ENCODE data around the gene PCP2. TPM values are rescaled to one million over a fixed set of nuclear protein-coding genes. Genes with fewer than 3 reads are reported as not detected.

Gene PCP2
- total RNA-seq, 1 experiment from 2014 or later, result not detected

DNA sequence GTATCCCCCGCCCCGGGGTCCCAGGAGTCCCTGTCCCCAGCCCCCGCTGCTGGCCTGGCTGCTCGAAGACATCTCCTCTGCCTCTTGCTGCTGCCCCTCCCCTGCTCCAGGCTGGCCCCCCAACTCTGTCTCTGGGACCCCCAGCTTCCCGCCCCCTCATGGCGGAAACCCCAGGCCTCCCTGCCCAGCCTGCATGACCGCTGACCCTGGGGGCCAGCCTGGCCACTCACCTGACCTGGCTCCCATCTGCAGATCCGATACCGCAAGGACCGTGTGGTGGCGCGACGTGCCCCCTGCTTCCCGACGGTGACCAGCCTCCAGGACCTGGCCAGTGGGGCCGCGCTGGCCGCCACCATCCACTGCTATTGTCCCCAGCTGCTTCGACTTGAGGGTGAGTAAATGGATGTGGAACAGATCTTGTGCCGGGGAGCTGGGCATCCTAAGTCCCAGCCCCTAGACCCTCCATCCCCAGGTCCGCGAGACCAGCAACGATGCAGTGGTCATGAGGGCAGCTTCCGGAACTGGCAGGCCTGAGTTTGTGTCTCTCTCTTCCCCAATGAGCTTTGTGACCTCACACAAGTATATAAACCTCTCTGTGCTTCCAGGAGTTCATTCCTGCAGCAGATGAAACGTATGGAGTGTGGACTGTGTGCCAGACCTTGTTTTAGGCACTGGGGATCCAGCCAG lies 25.5 kb downstream of the PCP2 start:
- Histone ChIP-seq H3K4me1 (ENCODE audit: control insufficient read depth, insufficient read depth, low read length) (no peaks in the 10 kb centered on the region), H3K36me3 (ENCODE audit: control insufficient read depth, insufficient read depth, low read length) (no peaks in the 10 kb centered on the region), H3K9me3 (ENCODE audit: control insufficient read depth, insufficient read depth, low read depth, low read length) (no peaks in the 10 kb centered on the region), H3K27me3 (ENCODE audit: control insufficient read depth, insufficient read depth, low read length) (no peaks in the 10 kb centered on the region), H3K27ac (ENCODE audit: low read length) (no peak overlapping the region), H3K4me3 (ENCODE audit: low read depth in 2 of 2, low read length in 2 of 2) (no peak overlapping the region)
- ChIA-PET POLR2A (no interaction called here), CTCF (no interaction called here)
- in situ Hi-C loops (cut with HindIII; ENCODE audit: low pct_unique_long_range_greater_than_20kb, low sequenced_read_pairs) (no loop called here), intact Hi-C loops (cut with micrococcal nuclease; ENCODE audit: unreplicated experiment) (no loop called here)
- DNase-seq (ENCODE audit: low read depth, low spot score) (no peak), ATAC-seq (no peak)
- TF ChIP-seq, protein P1, sequence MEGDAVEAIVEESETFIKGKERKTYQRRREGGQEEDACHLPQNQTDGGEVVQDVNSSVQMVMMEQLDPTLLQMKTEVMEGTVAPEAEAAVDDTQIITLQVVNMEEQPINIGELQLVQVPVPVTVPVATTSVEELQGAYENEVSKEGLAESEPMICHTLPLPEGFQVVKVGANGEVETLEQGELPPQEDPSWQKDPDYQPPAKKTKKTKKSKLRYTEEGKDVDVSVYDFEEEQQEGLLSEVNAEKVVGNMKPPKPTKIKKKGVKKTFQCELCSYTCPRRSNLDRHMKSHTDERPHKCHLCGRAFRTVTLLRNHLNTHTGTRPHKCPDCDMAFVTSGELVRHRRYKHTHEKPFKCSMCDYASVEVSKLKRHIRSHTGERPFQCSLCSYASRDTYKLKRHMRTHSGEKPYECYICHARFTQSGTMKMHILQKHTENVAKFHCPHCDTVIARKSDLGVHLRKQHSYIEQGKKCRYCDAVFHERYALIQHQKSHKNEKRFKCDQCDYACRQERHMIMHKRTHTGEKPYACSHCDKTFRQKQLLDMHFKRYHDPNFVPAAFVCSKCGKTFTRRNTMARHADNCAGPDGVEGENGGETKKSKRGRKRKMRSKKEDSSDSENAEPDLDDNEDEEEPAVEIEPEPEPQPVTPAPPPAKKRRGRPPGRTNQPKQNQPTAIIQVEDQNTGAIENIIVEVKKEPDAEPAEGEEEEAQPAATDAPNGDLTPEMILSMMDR (IDR thresholded peaks at IDR 0.05), result no peak
- TF ChIP-seq TCF7L2 (IDR thresholded peaks at IDR 0.05; ENCODE audit: low read depth, low read length) (no peak), SIN3A (IDR thresholded peaks at IDR 0.05; ENCODE audit: borderline replicate concordance, insufficient read depth, low read depth, low read length) (no peak), POLR2AphosphoS5 (IDR thresholded peaks at IDR 0.05; ENCODE audit: low read depth, low read length) (no peak)
- TF ChIP-seq, protein P2, sequence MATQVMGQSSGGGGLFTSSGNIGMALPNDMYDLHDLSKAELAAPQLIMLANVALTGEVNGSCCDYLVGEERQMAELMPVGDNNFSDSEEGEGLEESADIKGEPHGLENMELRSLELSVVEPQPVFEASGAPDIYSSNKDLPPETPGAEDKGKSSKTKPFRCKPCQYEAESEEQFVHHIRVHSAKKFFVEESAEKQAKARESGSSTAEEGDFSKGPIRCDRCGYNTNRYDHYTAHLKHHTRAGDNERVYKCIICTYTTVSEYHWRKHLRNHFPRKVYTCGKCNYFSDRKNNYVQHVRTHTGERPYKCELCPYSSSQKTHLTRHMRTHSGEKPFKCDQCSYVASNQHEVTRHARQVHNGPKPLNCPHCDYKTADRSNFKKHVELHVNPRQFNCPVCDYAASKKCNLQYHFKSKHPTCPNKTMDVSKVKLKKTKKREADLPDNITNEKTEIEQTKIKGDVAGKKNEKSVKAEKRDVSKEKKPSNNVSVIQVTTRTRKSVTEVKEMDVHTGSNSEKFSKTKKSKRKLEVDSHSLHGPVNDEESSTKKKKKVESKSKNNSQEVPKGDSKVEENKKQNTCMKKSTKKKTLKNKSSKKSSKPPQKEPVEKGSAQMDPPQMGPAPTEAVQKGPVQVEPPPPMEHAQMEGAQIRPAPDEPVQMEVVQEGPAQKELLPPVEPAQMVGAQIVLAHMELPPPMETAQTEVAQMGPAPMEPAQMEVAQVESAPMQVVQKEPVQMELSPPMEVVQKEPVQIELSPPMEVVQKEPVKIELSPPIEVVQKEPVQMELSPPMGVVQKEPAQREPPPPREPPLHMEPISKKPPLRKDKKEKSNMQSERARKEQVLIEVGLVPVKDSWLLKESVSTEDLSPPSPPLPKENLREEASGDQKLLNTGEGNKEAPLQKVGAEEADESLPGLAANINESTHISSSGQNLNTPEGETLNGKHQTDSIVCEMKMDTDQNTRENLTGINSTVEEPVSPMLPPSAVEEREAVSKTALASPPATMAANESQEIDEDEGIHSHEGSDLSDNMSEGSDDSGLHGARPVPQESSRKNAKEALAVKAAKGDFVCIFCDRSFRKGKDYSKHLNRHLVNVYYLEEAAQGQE (IDR thresholded peaks at IDR 0.05; ENCODE audit: insufficient read depth in 1 of 2, low read depth in 2 of 2, low read length in 1 of 2), result no peak
- BruUV-seq (replicated peaks), result no TSS peak

DNA sequence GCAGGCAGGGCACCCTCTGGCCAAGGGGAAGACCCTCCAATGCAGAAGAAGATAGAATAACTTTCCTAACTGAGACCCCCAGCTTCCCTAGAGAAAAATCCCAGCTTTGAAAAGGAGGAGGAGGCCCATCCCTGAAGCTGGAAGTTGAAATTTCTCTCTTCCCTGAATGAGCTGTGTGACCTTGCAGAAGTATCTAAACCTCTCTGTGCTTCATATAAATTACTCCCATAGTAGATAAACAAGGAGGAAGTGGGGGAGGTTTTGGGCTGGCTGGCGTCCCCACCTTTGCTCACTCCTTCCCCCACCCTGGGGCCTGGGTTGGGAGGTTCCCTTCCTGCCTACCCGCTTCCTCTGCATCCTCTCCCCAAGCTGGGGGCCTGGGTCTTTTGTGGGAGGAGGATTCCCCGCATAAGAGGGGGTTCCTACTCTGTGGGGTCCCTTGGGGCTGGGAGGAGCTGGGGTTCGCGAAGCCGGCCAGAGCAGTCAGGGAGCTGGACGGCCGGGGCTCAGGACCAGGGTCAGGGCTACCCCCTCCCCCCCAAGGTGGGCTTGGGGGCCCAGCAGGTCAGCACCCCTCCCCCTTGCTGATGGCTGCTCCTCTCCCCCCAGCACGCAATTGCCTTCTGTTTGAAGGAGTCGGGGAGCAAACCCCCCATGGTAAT lies 26.2 kb downstream of the PCP2 start:
- TF ChIP-seq POLR2AphosphoS5 (IDR thresholded peaks at IDR 0.05; ENCODE audit: low read depth, low read length) (no peak), SIN3A (IDR thresholded peaks at IDR 0.05; ENCODE audit: borderline replicate concordance, insufficient read depth, low read depth, low read length) (no peak), TCF7L2 (IDR thresholded peaks at IDR 0.05; ENCODE audit: low read depth, low read length) (no peak)
- TF ChIP-seq, protein P2 (IDR thresholded peaks at IDR 0.05; ENCODE audit: insufficient read depth in 1 of 2, low read depth in 2 of 2, low read length in 1 of 2), result no peak
- TF ChIP-seq, protein P1 (IDR thresholded peaks at IDR 0.05), result no peak
- intact Hi-C loops (cut with micrococcal nuclease; ENCODE audit: unreplicated experiment), result no loop called here
- no peak overlapping the region for H3K27ac ChIP-seq (ENCODE audit: low read length)
- no peaks in the 10 kb centered on the region for H3K36me3 ChIP-seq (ENCODE audit: control insufficient read depth, insufficient read depth, low read length)
- in situ Hi-C loops (cut with HindIII; ENCODE audit: low pct_unique_long_range_greater_than_20kb, low sequenced_read_pairs), result no loop called here
- ChIA-PET CTCF (no interaction called here), POLR2A (no interaction called here)
- no peaks in the 10 kb centered on the region for H3K4me1 ChIP-seq (ENCODE audit: control insufficient read depth, insufficient read depth, low read length)
- no peaks in the 10 kb centered on the region for H3K9me3 ChIP-seq (ENCODE audit: control insufficient read depth, insufficient read depth, low read depth, low read length)
- ATAC-seq, result no peak
- no peak overlapping the region for H3K4me3 ChIP-seq (ENCODE audit: low read depth in 2 of 2, low read length in 2 of 2)
- no peaks in the 10 kb centered on the region for H3K27me3 ChIP-seq (ENCODE audit: control insufficient read depth, insufficient read depth, low read length)
- no peak for DNase-seq (ENCODE audit: low read depth, low spot score)
- no TSS peak for BruUV-seq (replicated peaks)
